Measurements from ENCODE around the gene ULK4. TPM values are rescaled to one million over a fixed set of nuclear protein-coding genes. Genes with fewer than 3 reads are reported as not detected.

ULK4 gene
- total RNA-seq, 1 experiment from 2014 or later: 6.3 TPM

GRCh38 chr3:41418961-41419691 is 542.8 kb downstream of the ULK4 start:
- H3K4me2 ChIP-seq (ENCODE audit: low read length): peak overlapping the region; percentile 33
- DNase-seq (ENCODE audit: low read depth, low spot score) (peak; percentile 27), ATAC-seq (peak; percentile 81)
- H3K9me3 ChIP-seq (ENCODE audit: control insufficient read depth in 1 of 2, insufficient read depth in 1 of 2, low read depth in 1 of 2, low read length in 2 of 2): no peaks in the 10 kb centered on the region
- no peaks in the 10 kb centered on the region for H3K79me2 ChIP-seq (ENCODE audit: insufficient read depth, low read length)
- no peaks in the 10 kb centered on the region for H3K36me3 ChIP-seq (ENCODE audit: control insufficient read depth in 1 of 2, insufficient read depth in 2 of 2, low read length in 2 of 2)
- no peaks in the 10 kb centered on the region for H3K27me3 ChIP-seq (ENCODE audit: insufficient read depth, low read length)
- no peak overlapping the region for H3K4me3 ChIP-seq (replicated peaks in 1 of 2; ENCODE audit: low read depth in 1 of 2, low read length in 2 of 2)
- RAD21 ChIA-PET (ENCODE audit: low non-redundant PET in 1 of 2, low total read pairs in 2 of 2, uncharacterized antibody in 2 of 2, unreplicated experiment in 2 of 2): no interaction called here
- H3K9ac ChIP-seq (ENCODE audit: low read length): no peak overlapping the region
- intact Hi-C loops (cut with micrococcal nuclease): no loop called here
- no peaks in the 10 kb centered on the region for H3K9me2 ChIP-seq (ENCODE audit: insufficient read depth)
- H2AFZ ChIP-seq (ENCODE audit: low read depth, low read length, poor library complexity, severe bottlenecking): no peak overlapping the region
- H3K4me1 ChIP-seq (ENCODE audit: control insufficient read depth in 1 of 2, insufficient read depth in 2 of 2, low read length in 2 of 2): peaks cover 4 to 13% of the 10 kb centered on the region in 2 experiments
- H4K20me1 ChIP-seq (ENCODE audit: insufficient read depth): no peaks in the 10 kb centered on the region
- BruUV-seq (replicated peaks): no TSS peak
- TF ChIP-seq JUND (IDR thresholded peaks at IDR 0.05): no peak
- TF ChIP-seq FOSL1 (IDR thresholded peaks at IDR 0.05; ENCODE audit: low read depth): peak; percentile 31; the same call in 1 of the 2 replicates
- CTCF ChIA-PET: no interaction called here
- no peak overlapping the region for H3K27ac ChIP-seq (ENCODE audit: low read depth, low read length)
- POLR2A ChIA-PET: no interaction called here

- intact Hi-C loops (cut with micrococcal nuclease): no loop called here
These were observed 544.3 kb downstream of the ULK4 start for GRCh38 chr3:41417574-41417973.

More at GRCh38 chr3:41417574-41417973, 544.3 kb downstream of the ULK4 start:
- no peaks in the 10 kb centered on the region for H3K36me3 ChIP-seq (ENCODE audit: control insufficient read depth in 1 of 2, insufficient read depth in 2 of 2, low read length in 2 of 2)
- no peaks in the 10 kb centered on the region for H4K20me1 ChIP-seq (ENCODE audit: insufficient read depth)
- no peak overlapping the region for H3K4me3 ChIP-seq (replicated peaks in 1 of 2; ENCODE audit: low read depth in 1 of 2, low read length in 2 of 2)
- no peaks in the 10 kb centered on the region for H3K27me3 ChIP-seq (ENCODE audit: insufficient read depth, low read length)
- ChIA-PET POLR2A (no interaction called here), RAD21 (ENCODE audit: low non-redundant PET in 1 of 2, low total read pairs in 2 of 2, uncharacterized antibody in 2 of 2, unreplicated experiment in 2 of 2) (interaction anchor here in 1 of 2 experiments (0.6 kb wide), 1 partner anchor 522 kb away, joined by 3 read pairs; no protein-coding TSS in a partner anchor), CTCF (no interaction called here)
- ATAC-seq (no peak), DNase-seq (ENCODE audit: low read depth, low spot score) (no peak)
- no TSS peak for BruUV-seq (replicated peaks)
- H3K9me2 ChIP-seq (ENCODE audit: insufficient read depth): no peaks in the 10 kb centered on the region
- no peaks in the 10 kb centered on the region for H3K79me2 ChIP-seq (ENCODE audit: insufficient read depth, low read length)
- H2AFZ ChIP-seq (ENCODE audit: low read depth, low read length, poor library complexity, severe bottlenecking): no peak overlapping the region
- H3K4me1 ChIP-seq (ENCODE audit: control insufficient read depth in 1 of 2, insufficient read depth in 2 of 2, low read length in 2 of 2): peaks cover 4 to 13% of the 10 kb centered on the region in 2 experiments
- no peak overlapping the region for H3K4me2 ChIP-seq (ENCODE audit: low read length)
- H3K27ac ChIP-seq (ENCODE audit: low read depth, low read length): no peak overlapping the region
- no peak overlapping the region for H3K9ac ChIP-seq (ENCODE audit: low read length)
- no peak for TF ChIP-seq CEBPB (IDR thresholded peaks at IDR 0.05; ENCODE audit: low read depth)
- TF ChIP-seq REST (IDR thresholded peaks at IDR 0.05; ENCODE audit: low read depth): no peak
- no peaks in the 10 kb centered on the region for H3K9me3 ChIP-seq (ENCODE audit: control insufficient read depth in 1 of 2, insufficient read depth in 1 of 2, low read depth in 1 of 2, low read length in 2 of 2)
